H1 (cell line): Measurements from ENCODE around the gene WDR74. TPM values are rescaled to one million over a fixed set of nuclear protein-coding genes. Genes with fewer than 3 reads are reported as not detected.

ENCODE experiments used
- CHD2 ChIP-seq: IDR thresholded peaks from 2 replicates; pipeline ENCODE4 v1.6.1; 2012; ENCODE audit warnings: low read length, improper control_type of control experiment
- CHD7 ChIP-seq: fragments of 300-600 bp; sonication (generic); IDR thresholded peaks from 2 replicates; pipeline ENCODE4 v1.7.1; 2012; ENCODE audit warnings: low read length, moderate library complexity, mild to moderate bottlenecking, inconsistent platforms; ENCODE audit not compliant: insufficient replicate concordance
- KDM1A ChIP-seq: fragments of 200-600, 300-600 bp; sonication (generic); IDR thresholded peaks from 2 replicates; pipeline ENCODE4 v1.7.1; 2016; ENCODE audit warnings: mild to moderate bottlenecking, low read length, borderline replicate concordance
- USF2 ChIP-seq: IDR thresholded peaks from 2 replicates; pipeline ENCODE4 v1.6.1; 2011; ENCODE audit warnings: low read length, improper control_type of control experiment
- polyA plus RNA-seq, 7 experiments: library from polyadenylated mRNA; depleted of rRNA in 3 of 7; stranded (reverse) in 5 of 7; unstranded in 2 of 7; fragments of >200 nt in 5 of 7; fragments of 200-250 nt in 2 of 7; gene quantifications; 1 replicate in 5 of 7; 2 replicates in 1 of 7; 4 replicates in 1 of 7; pipeline versions ENCODE4 v1.2.1 to v1.2.3, GENCODE V29; 2011 to 2013; ENCODE audit warnings: missing spikeins in 2 of 7, mixed read lengths in 2 of 7
- total RNA-seq: library from RNA; stranded (reverse); fragmentation: NEBNext Ultra II Directional; extraction: Animal tissue kit (Norgen Biotek cat#: 25700); gene quantifications from 2 replicates; pipeline ENCODE4 v1.2.1, GENCODE V29; 2021

Gene WDR74
- total and polyA plus RNA-seq, 2 of the 8 experiments (the other 6 are each of a cell fraction or from before 2014, with no cell fraction given), result 93.6 to 97.0 TPM

GRCh38 chr11:62801071-62801470, 38.3 kb downstream of the WDR74 start (continued):
- no peak for TF ChIP-seq CHD7
- TF ChIP-seq CHD2, result no peak
- no peak for TF ChIP-seq USF2
- TF ChIP-seq KDM1A, result no peak
